SK-N-SH (cell line): ENCODE measurements around the gene NHERF2. TPM values are rescaled to one million over a fixed set of nuclear protein-coding genes. Genes with fewer than 3 reads are reported as not detected.

ENCODE experiments used
- CTCF ChIA-PET: fragments of 300-600, 350-600 bp; formaldehyde crosslinking; extraction: SDS; loops from one replicate; lab custom pipeline; 2021; lab: Yijun Ruan, JAX
- POLR2A ChIA-PET: fragments of 350-600 bp; sonication (Branson Sonifier 250); formaldehyde crosslinking; extraction: SDS; loops from one replicate; lab custom pipeline; 2020; ENCODE audit warnings: antibody characterized with exemption, inconsistent platforms; lab: Yijun Ruan, JAX
- DNase-seq: peaks from one replicate; pipeline ENCODE4 v3.0.0; 2012
- H2AFZ ChIP-seq: fragments of 200-600 bp; sonication (generic); 2 replicates; pipeline ENCODE4 v1.8.1; 2016; ENCODE audit warnings: antibody characterized with exemption, mild to moderate bottlenecking, low read depth
- H3F3A ChIP-seq: fragments of 200-600 bp; sonication (generic); replicated peaks from 2 replicates; pipeline ENCODE3; 2016; ENCODE audit warnings: antibody characterized with exemption, mild to moderate bottlenecking; ENCODE audit not compliant: insufficient read depth
- H3K27ac ChIP-seq, 2 experiments: fragments of 200-500 bp in 1 of 2; fragments of 200-600 bp in 1 of 2; sonication (Bioruptor generic) in 1 of 2; sonication (generic), shearing (Covaris generic) in 1 of 2; 2 replicates each; pipeline versions ENCODE4 v1.5.1 to v1.6.1; 2014 to 2016; ENCODE audit warnings: low read depth in 2 of 2, inconsistent platforms in 1 of 2, low read length in 1 of 2, mild to moderate bottlenecking in 1 of 2, mixed read lengths in 1 of 2
- H3K27me3 ChIP-seq: fragments of 200-600 bp; sonication (generic), shearing (Covaris generic); 2 replicates; pipeline ENCODE4 v1.6.1; 2016; ENCODE audit warnings: mixed run types; ENCODE audit not compliant: insufficient read depth
- H3K36me3 ChIP-seq, 2 experiments: fragments of 200-500 bp in 1 of 2; fragments of 200-600 bp in 1 of 2; sonication (Bioruptor generic) in 1 of 2; sonication (generic) in 1 of 2; replicated peaks in 1 of 2; 2 replicates each; pipeline versions ENCODE3 to v1.5.1; 2014 to 2016; ENCODE audit warnings: low read length in 1 of 2, mild to moderate bottlenecking in 1 of 2; ENCODE audit not compliant: insufficient read depth in 2 of 2, control insufficient read depth in 1 of 2
- H3K4me1 ChIP-seq, 2 experiments: fragments of 200-500 bp in 1 of 2; fragments of 200-600 bp in 1 of 2; sonication (Bioruptor generic) in 1 of 2; sonication (generic), shearing (Covaris generic) in 1 of 2; 2 replicates each; pipeline versions ENCODE4 v1.5.1 to v1.6.1; 2014 to 2016; ENCODE audit warnings: low read depth in 1 of 2, low read length in 1 of 2, mixed run types in 1 of 2; ENCODE audit not compliant: insufficient read depth in 2 of 2, control insufficient read depth in 1 of 2
- H3K4me2 ChIP-seq: fragments of 200-600 bp; sonication (generic), shearing (Covaris generic); 2 replicates; pipeline ENCODE4 v1.6.1; 2017; ENCODE audit warnings: mixed run types
- H3K4me3 ChIP-seq, 2 experiments: fragments of 200-500 bp in 1 of 2; fragments of 200-600 bp in 1 of 2; sonication (Bioruptor generic) in 1 of 2; sonication (generic), shearing (Covaris generic) in 1 of 2; 2 replicates each; pipeline versions ENCODE4 v1.5.1 to v1.8.1; 2014 to 2016; ENCODE audit warnings: low read depth in 2 of 2, inconsistent platforms in 1 of 2, low read length in 1 of 2, mild to moderate bottlenecking in 1 of 2, mixed read lengths in 1 of 2, moderate library complexity in 1 of 2
- H3K79me2 ChIP-seq: fragments of 200-600 bp; sonication (generic); 2 replicates; pipeline ENCODE4 v1.8.1; 2017; ENCODE audit warnings: mild to moderate bottlenecking; ENCODE audit not compliant: insufficient read depth
- H3K9ac ChIP-seq: fragments of 200-600 bp; sonication (generic); 2 replicates; pipeline ENCODE4 v1.6.1; 2017; ENCODE audit warnings: mixed run types
- H3K9me2 ChIP-seq: fragments of 200-600 bp; sonication (generic); 2 replicates; pipeline ENCODE4 v1.6.1; 2017; ENCODE audit warnings: mixed run types
- H3K9me3 ChIP-seq: fragments of 200-600 bp; sonication (generic); 2 replicates; pipeline ENCODE4 v1.6.1; 2017; ENCODE audit warnings: mixed run types, mild to moderate bottlenecking, moderate library complexity
- H4K20me1 ChIP-seq: fragments of 200-600 bp; sonication (generic); 2 replicates; pipeline ENCODE4 v1.6.1; 2017; ENCODE audit warnings: mild to moderate bottlenecking, mixed run types; ENCODE audit not compliant: insufficient read depth
- CTCF ChIP-seq: fragments of 200-600 bp; sonication (generic); IDR thresholded peaks from 2 replicates; pipeline ENCODE4 v1.6.1; 2017; ENCODE audit warnings: antibody characterized with exemption, mild to moderate bottlenecking, moderate library complexity
- ELF1 ChIP-seq: IDR thresholded peaks from 2 replicates; pipeline ENCODE4 v1.4.0; 2012
- EP300 ChIP-seq, 2 experiments: IDR thresholded peaks; 2 replicates each; pipeline versions ENCODE4 v1.4.0 to v1.6.1; 2012; ENCODE audit warnings: borderline replicate concordance in 1 of 2, low read depth in 1 of 2, low read length in 1 of 2
- GABPA ChIP-seq: IDR thresholded peaks from 2 replicates; pipeline ENCODE4 v1.4.0; 2012; ENCODE audit warnings: low read depth, mild to moderate bottlenecking
- JUND ChIP-seq: IDR thresholded peaks from 2 replicates; pipeline ENCODE4 v1.4.0; 2012
- MXI1 ChIP-seq: IDR thresholded peaks from 2 replicates; pipeline ENCODE4 v1.6.1; 2012; ENCODE audit warnings: mild to moderate bottlenecking, low read depth, low read length, improper control_type of control experiment
- NRF1 ChIP-seq: IDR thresholded peaks from 2 replicates; pipeline ENCODE4 v1.6.1; 2012; ENCODE audit warnings: low read depth, mild to moderate bottlenecking, low read length
- PBX3 ChIP-seq: IDR thresholded peaks from 2 replicates; pipeline ENCODE4; 2012
- POLR2AphosphoS5 ChIP-seq: IDR thresholded peaks from 2 replicates; pipeline ENCODE4 v1.6.1; 2012; ENCODE audit warnings: low read depth, low read length
- RAD21 ChIP-seq: IDR thresholded peaks from 2 replicates; pipeline ENCODE4 v1.6.1; 2012; ENCODE audit warnings: mild to moderate bottlenecking, low read length
- REST ChIP-seq: IDR thresholded peaks from 2 replicates; pipeline ENCODE4 v1.6.1; 2012; ENCODE audit warnings: mild to moderate bottlenecking, low read depth, low read length, moderate library complexity
- RXRA ChIP-seq: IDR thresholded peaks from 2 replicates; pipeline ENCODE4 v1.4.0; 2012; ENCODE audit warnings: low read depth, mild to moderate bottlenecking, borderline replicate concordance
- ZBTB33 ChIP-seq: IDR thresholded peaks from 2 replicates; pipeline ENCODE4 v1.4.0; 2012; ENCODE audit warnings: low read depth, borderline replicate concordance
- WGBS: methylation state at CpG from one replicate; pipeline ENCODE4 v1.1.6; 2017; ENCODE audit warnings: low lambda C conversion rate; 5-methylcytosine and 5-hydroxymethylcytosine counted together
- polyA plus RNA-seq, 3 experiments: library from polyadenylated mRNA; depleted of rRNA; stranded (reverse); fragments of >200 nt; gene quantifications; 2 replicates each; pipeline ENCODE4 v1.2.3, GENCODE V29; 2012

Gene NHERF2
- polyA plus RNA-seq, 1 of the 3 experiments (the other 2 are of a cell fraction): 53.8 TPM

- no peak overlapping the region for H2AFZ ChIP-seq
- 95% methylated on average over 8 of the region's 16 CpGs for WGBS
- peaks cover 82% of the 10 kb centered on the region for H3K79me2 ChIP-seq
- H3F3A ChIP-seq: peaks cover 15% of the 10 kb centered on the region
- no peaks in the 10 kb centered on the region for H3K9me3 ChIP-seq
- peaks cover 65% of the 10 kb centered on the region for H4K20me1 ChIP-seq
- H3K27ac ChIP-seq: peak overlapping the region in 1 of 2 experiments; percentile 19; a peak in 1 of 4 replicates
- peak overlapping the region; percentile 95 for H3K9ac ChIP-seq
- no peaks in the 10 kb centered on the region for H3K27me3 ChIP-seq
- CTCF ChIA-PET: interaction anchor here (1.1 to 1.7 kb wide), 2 partner anchors 18 to 40 kb away, joined by 3 to 5 read pairs; partner anchors contain the start of genes NTHL1 and TSC2
- peaks cover 24 to 61% of the 10 kb centered on the region in 2 experiments; a peak in 3 of 4 replicates for H3K4me1 ChIP-seq
- no peaks in the 10 kb centered on the region for H3K9me2 ChIP-seq
- DNase-seq: no peak
- peak overlapping the region; percentile 97 for H3K4me2 ChIP-seq
- POLR2A ChIA-PET: interaction anchor here (1.4 kb wide), 1 partner anchor 148 kb away, joined by 8 read pairs; the partner anchor contains the start of gene TRAF7
- peaks cover 3 to 19% of the 10 kb centered on the region in 2 experiments for H3K36me3 ChIP-seq
- peak overlapping the region; percentile 90 to 91; a peak in 3 of 4 replicates for H3K4me3 ChIP-seq
- no peak for TF ChIP-seq CTCF
- TF ChIP-seq ZBTB33: no peak
- TF ChIP-seq, all 33 proteins: peak for 0
Measured at GRCh38 chr16:2007081-2007836, 19.4 kb upstream of the NHERF2 start.

GRCh38 chr16:2008009-2008526, 18.6 kb upstream of the NHERF2 start:
- no peaks in the 10 kb centered on the region for H3K27me3 ChIP-seq
- H3K9me2 ChIP-seq: no peaks in the 10 kb centered on the region
- DNase-seq: no peak
- H4K20me1 ChIP-seq: peaks cover 61% of the 10 kb centered on the region
- WGBS: 32% methylated on average over 10 of the region's 15 CpGs
- H3K79me2 ChIP-seq: peaks cover 74% of the 10 kb centered on the region
- H3K4me1 ChIP-seq: peaks cover 24 to 61% of the 10 kb centered on the region in 2 experiments; a peak in 3 of 4 replicates
- H3K9me3 ChIP-seq: no peaks in the 10 kb centered on the region
- H2AFZ ChIP-seq: no peak overlapping the region
- H3K4me3 ChIP-seq: peak overlapping the region; percentile 90 to 91
- H3K27ac ChIP-seq: peak overlapping the region; percentile 19 to 72; a peak in 2 of 4 replicates
- H3K36me3 ChIP-seq: peaks cover 2 to 11% of the 10 kb centered on the region in 2 experiments
- peaks cover 15% of the 10 kb centered on the region for H3F3A ChIP-seq
- H3K9ac ChIP-seq: peak overlapping the region; percentile 95; the same call in 1 of the 2 replicates
- ChIA-PET CTCF (interaction anchor here (1.1 to 1.7 kb wide), 7 partner anchors 12 to 140 kb away, joined by 3 to 12 read pairs (median 5); partner anchors contain the start of genes NTHL1, RPS2 and TSC2), POLR2A (interaction anchor here (0.8 to 1.4 kb wide), 2 partner anchors 10 to 147 kb away, joined by 3 to 8 read pairs; partner anchors contain the start of gene TRAF7)
- H3K4me2 ChIP-seq: peak overlapping the region; percentile 97
- no peak for TF ChIP-seq REST
- TF ChIP-seq PBX3: no peak
- no peak for TF ChIP-seq NRF1
- TF ChIP-seq POLR2AphosphoS5: no peak
- TF ChIP-seq JUND: no peak
- TF ChIP-seq EP300 (IDR thresholded peaks at IDR 0.05; ENCODE audit: borderline replicate concordance in 1 of 2, low read depth in 1 of 2, low read length in 1 of 2): no peak
- no peak for TF ChIP-seq MXI1
- TF ChIP-seq RXRA: no peak
- TF ChIP-seq RAD21: no peak
- no peak for TF ChIP-seq GABPA
- no peak for TF ChIP-seq ELF1
- no peak for TF ChIP-seq CTCF
